Inflammatory macrophage treated with lipopolysaccharide for 4 hours (primary cell): ENCODE measurements around the gene DLGAP1.
"Not testable (repeated sequence)": the region's sequence is repeated elsewhere in the genome, so short reads cannot be mapped to it uniquely, and the experiment has no call there.

Experiments used
- DNase-seq: peaks from one replicate; pipeline ENCODE4 v3.0.0-alpha.2; 2020

Gene DLGAP1

GRCh38 chr18:4455113-4455811 is at the start of gene DLGAP1:
DLGAP1 (minus strand) TSS chr18:4455307.
- DNase-seq: no peak

- not testable (repeated sequence) for DNase-seq
Observed at GRCh38 chr18:4494703-4495284, 39.7 kb upstream of the DLGAP1 start.

DNA sequence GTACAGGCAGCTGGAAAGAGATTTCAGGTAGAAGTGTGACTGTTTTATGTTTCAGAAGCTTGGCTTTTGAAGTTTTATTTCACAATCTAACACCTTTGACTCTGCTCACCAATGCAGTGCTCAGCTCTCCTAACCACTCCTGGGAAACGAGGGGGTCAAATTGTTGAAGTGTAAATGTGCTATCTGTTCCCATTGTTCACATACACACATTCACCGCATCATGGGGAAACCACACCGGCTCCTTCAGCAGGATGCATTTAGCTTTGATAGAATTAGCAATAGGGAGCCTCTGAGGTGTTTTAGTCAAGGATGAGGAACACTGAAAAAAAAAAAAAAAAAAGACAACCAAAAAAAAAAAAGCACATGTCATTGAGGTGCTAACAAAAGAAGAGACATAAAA is 13.4 kb upstream of the DLGAP1 start:
- no peak for DNase-seq

DNA sequence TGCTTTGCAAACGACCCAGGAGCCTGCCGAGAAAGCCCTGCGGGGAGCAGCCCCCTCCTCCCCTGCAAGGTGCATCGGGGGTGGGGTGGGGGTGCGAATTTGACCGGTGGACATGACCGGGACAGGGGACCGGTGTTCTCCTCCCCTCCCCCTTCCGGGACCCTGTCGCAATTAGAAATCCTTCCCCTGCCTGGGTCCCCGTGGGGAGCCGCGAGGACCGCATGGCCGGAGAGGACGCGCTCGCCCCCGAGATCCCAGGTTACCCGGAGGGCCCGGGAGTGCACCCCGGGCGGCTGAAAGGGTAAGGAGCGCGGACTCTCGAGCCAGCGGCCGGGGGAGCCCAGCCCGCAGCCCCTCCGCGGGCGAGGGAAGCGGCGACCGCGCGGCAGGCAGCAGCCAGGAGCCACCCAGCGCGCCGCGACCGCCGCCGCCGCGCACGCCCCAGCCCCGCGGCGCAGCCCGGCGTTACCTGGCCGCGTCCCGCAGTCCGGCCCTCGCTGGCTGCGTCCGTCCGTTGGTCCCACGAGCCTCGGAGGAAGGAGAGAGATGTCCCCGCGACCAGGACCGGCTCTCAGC is 482 bp downstream of the DLGAP1 start:
- DNase-seq: no peak

GRCh38 chr18:4453874-4454536 is 1.1 kb downstream of the DLGAP1 start:
- no peak for DNase-seq

GRCh38 chr18:4453567-4453873 is 1.6 kb downstream of the DLGAP1 start:
- no peak for DNase-seq

GRCh38 chr18:4450065-4450658 is 4.9 kb downstream of the DLGAP1 start:
- DNase-seq: no peak

DNA sequence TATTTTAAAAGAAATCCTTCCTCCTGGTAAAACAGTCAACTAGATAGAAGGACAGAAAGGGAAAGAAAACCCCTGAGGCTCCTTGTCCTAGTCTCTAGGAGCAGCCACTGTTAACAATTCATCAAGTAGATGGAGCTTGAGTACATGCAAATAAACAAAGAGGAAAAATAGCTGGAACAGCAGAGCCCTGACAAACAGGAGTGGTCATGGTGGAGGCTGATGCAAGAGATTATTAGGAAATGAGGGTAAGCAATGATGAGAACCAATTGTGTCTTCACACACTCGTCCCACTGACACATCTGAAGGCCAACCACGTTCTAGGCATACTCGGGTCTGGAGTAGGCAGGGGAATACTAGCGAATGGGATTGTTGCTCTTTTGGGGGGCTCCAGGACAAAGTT is 9.2 kb downstream of the DLGAP1 start:
- DNase-seq: no peak

DNA sequence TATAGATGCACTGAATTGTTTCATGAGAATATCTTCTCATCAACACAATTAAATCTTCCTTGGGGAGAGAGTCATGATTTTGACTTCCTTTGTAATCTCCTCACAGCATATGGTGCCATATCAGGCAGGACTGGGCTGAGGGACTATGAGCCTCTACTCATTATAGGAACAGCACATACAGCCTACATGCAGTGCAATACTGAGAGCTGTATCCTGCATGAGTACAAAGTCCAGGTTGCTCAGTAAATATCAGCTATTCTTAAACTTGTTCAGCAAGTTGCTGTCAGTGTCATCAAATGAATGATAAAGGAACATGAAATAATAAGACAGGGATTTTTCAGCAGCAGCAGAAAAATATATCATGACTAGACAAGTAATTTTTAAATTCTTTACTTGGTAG is 10.8 kb downstream of the DLGAP1 start:
- DNase-seq: no peak

GRCh38 chr18:4441098-4441497 is 14.0 kb downstream of the DLGAP1 start:
- DNase-seq: no peak

DNA sequence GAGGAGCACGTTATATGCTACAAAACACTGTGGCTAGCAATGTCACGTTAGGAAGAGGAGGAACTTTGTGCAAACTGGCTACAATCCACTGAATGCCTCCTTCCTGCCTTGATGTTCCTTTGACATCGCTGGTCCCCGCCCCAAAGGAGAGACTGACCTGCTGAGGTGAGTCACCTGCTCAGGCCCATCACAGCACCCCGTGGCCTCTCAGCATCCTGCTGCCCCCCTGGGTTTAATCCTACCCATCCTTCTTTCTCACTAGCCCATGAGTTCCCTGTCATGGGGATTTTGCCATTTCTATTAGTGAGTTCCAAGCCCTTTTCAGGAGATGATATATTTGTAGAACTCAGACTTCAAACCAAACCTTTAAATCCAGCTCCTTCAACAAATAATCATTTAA is 16.2 kb downstream of the DLGAP1 start:
- DNase-seq: no peak

- no peak for DNase-seq
Observed at GRCh38 chr18:4433717-4434116, 21.4 kb downstream of the DLGAP1 start.

DNA sequence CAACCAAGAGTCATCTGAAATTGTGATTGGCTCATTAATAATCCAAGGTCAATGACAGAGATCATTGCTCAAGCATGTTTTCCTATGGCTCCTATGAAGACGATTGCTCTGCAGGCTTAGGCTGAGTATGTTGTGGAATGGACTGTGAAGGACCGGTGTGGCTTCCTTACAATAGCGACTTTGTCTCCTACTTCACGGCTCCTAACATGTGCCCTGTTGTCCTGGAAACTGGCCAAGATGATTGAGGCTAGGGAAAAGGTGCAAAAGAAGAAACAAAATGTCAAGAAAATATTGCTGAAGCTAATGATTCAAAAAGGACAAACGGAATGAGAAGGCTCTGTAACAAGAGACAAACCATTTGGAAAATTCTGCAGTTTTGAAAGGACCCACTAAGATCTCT is 24.3 kb downstream of the DLGAP1 start:
- no peak for DNase-seq

DNA sequence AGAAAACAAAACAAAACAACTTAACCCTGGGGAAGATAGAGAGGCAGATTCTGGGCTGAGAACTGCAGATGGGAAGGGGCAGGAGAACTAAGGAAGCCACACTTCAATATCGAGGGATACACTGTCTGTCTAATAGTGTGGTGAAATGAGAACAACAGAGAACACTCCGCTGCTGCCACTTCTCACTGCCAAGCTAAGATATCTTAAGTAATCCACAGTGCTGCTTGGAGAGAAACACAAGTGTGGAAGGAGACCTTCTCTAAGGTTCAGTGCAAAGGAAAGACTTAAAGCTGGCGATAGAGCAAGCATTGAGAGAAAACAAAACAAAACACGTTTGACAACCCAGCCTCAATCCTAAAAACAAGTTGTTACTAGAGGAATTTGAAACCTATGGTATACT is 37.4 kb downstream of the DLGAP1 start:
- no peak for DNase-seq

DNA sequence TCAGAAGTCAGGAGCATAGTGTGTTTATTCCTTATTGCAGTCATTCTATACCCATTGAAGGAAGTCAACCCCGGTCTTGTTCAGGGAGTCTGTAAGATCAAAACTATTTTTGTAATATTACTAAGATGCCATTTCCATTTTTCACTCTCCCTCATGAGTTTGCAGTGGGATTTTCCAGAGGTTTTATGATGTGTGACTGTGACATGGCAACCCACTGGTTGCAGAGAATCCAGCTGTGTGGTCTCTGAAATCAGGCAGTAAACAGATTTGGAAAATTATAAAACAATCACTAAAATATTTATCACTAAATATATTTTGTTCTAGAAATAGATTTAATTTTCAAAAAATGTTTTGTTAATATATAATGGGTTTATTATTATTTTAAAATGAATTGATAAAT is 38.1 kb downstream of the DLGAP1 start:
- DNase-seq: no peak

DNA sequence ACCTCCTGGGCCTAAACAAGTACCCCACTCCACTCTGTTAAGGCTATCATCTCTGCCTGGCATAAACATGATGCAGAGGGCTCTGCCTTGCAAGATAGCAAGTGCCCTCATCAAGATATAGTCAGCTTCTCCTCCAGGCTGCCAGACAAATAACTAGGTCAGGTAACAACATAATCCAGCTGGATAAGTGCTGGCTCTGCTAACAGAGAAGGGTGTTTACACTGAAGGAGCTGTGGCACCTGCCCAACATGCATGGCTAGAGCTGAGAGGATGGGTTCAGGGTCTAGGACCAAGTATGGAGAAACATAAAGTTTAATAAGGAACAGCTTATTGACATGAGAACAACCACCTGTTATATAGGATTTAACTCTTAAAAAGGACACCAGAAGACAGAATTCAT is 42.8 kb downstream of the DLGAP1 start:
- no peak for DNase-seq

- no peak for DNase-seq
Observed at GRCh38 chr18:4406856-4407255, 48.3 kb downstream of the DLGAP1 start.

- no peak for DNase-seq
Observed at GRCh38 chr18:4405965-4406364, 49.1 kb downstream of the DLGAP1 start.

- DNase-seq: no peak
Observed at GRCh38 chr18:4403836-4404235, 51.3 kb downstream of the DLGAP1 start.

DNA sequence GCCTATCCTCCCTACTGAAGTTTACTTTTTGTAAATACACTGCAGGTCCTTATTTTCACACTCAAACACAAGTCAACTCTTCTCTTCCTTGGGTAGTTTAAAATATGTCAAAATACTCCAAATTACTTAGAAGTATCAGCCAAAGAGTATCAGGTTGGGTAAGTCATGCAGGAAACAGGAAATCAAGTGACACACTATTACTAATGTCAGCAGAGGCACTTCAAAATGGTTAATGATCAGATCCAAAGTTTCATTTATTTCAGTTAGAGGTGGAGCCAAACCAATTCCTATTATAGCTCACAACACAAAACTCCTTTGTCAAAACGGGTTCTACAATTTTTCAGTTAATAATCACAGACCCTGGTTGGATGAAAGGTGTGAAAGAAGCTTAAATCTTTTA is 54.2 kb downstream of the DLGAP1 start:
- DNase-seq: no peak

DNA sequence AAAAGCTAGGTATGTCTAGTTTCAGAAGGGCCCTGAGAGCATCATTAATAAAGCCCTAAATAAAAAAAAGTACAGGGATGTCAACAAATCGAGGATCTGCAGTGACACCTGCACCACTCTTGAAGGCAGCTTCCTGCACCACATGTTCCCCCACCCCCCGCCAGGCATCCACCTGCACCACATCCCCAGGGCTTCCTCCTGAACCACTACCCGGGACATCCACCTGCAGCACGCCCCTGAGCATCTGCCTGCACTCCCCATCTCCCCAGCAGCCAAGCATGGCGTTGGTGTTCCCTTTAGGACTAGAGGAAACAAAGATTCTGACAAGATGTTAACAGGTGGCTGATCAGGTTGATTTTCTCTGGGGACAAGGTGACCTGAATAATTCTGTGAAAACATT is 55.2 kb downstream of the DLGAP1 start:
- DNase-seq: no peak

DNA sequence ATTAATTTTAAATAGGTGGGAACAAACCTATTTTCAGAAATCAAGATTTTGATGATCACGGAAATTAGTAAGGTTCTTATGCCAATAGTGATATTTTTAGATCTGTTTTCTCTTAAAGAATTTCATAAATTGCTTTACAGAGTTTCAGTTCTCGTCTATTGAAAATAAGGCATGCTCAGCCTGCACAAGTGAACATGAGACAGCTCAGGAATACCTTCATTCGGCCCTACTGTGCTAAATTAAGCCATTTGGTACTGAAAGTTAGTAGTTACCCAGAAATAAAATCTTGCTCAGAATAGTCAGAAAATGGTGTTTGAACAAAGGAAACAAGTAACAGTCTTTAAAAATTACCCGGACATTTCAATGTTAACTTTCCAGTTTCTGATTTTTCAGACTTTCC is 60.4 kb downstream of the DLGAP1 start:
- DNase-seq: no peak

DNA sequence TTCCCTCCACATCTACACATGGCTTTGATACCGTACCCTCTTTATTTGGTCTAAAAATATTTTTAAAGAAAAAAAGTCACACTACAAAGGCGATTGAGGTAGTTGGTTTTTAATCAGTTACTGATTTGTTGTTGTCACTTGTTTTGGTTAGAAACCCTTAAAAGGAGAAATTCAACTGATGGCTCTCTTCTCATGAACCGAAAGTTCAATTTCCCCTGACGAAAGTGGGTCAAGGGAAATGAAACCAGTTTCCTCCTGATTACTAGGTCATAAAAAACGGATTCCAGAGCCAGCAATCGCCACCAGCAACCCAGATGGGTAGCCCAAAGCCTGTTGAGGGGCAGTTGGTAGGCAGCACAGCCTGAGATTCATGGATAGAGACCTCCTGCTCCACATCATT is 63.2 kb downstream of the DLGAP1 start:
- no peak for DNase-seq

DNA sequence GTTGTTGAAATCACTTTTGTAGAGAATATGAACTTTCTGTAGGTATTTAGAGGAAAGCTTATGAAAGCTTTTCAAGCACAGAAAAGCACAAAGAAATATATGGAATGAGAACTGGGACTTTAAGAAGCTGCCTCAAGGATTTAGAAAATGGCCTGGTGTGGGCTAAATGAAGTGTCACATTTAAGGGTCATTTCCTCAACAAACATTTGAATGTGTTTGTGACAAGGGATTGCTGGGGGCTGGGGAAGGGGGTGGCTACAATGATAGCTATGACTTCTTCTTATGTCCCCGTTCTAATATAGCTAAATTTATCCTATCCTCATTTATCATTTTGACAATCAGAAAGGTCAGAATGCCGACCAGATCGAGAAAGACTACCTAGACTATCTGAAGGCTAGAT is 69.2 kb downstream of the DLGAP1 start:
- DNase-seq: no peak
